ACHN (cell line): ENCODE results near the gene SALL4.
"Not testable (repeated sequence)": the region's sequence is repeated elsewhere in the genome, so short reads cannot be mapped to it uniquely, and the experiment has no call there.

Experiments
- DNase-seq: peaks from one replicate; pipeline ENCODE4 v3.0.0-alpha.2; 2015
- in situ Hi-C: cut with HindIII; loops from 2 replicates; pipeline ENCODE4 v1.10.0; 2017; ENCODE audit warnings: low sequenced_read_pairs, low pct_ligation_motif_present, low pct_unique_long_range_greater_than_20kb

The SALL4 gene

GRCh38 chr20:51749674-51750036, 52.7 kb downstream of the SALL4 start:
- in situ Hi-C loops = no loop called here
- peak; percentile 62 for DNase-seq

GRCh38 chr20:51747182-51747911, 55.0 kb downstream of the SALL4 start:
- DNase-seq = no peak
- in situ Hi-C loops = no loop called here

- in situ Hi-C loops = no loop called here
- DNase-seq = no peak
Measured at GRCh38 chr20:51745804-51746203, 56.5 kb downstream of the SALL4 start.

- in situ Hi-C loops = no loop called here
- no peak for DNase-seq
Measured at GRCh38 chr20:51740838-51741237, 61.5 kb downstream of the SALL4 start.

GRCh38 chr20:51740308-51740707, 62.0 kb downstream of the SALL4 start:
- DNase-seq, in situ Hi-C loops: not testable (repeated sequence)

DNA sequence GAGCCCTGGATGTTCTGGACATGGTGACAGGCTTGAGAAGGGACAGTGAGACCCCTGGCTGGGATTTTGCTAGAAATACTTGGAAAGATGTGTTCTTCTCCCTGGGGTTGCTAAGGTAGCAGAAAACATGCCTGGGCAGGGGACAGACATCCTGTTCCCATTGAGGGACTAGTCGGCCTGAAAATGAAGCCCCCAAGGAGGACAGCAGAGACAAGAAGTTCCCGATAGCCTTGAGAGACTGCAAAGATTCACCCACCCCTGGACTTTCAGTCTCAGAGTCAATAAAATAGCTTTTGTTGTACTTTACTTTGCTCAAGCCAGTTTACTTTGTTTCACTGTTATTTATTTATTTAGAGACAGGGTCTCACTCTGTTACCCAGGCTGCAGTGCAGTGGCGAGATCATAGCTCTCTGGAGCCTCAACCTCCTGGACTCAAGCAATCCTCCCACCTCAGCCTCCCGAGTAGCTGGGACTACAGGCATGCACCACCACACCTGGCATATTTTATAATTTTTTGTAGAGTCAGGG, 62.5 kb downstream of the SALL4 start:
- in situ Hi-C loops = no loop called here
- DNase-seq = no peak

DNA sequence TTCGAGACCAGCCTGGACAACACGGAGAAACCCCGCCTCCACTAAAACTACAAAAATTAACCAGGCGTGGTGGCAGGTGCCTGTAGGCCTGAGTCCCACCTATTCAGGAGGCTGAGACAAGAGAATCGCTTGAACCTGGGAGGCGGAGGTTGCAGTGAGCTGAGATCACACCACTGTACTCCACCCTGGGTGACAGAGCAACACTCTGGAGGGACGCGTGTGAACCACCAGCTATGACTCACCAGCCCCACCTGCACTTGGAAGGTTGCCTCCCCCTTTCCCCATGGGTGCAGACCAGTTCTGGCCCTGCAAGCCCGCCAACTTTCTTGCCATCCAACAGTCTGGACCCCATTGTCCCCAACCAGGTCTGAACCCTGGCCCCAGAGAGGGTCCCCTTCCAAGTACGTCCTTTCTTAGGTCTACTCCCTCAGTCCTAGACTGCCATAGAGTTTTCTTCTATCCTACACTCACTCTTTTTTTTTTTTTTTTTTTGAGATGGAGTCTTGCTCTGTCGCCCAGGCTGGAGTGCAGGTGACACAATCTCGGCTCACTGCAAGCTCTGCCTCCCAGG, 63.4 kb downstream of the SALL4 start:
- in situ Hi-C loops = no loop called here
- no peak for DNase-seq

DNA sequence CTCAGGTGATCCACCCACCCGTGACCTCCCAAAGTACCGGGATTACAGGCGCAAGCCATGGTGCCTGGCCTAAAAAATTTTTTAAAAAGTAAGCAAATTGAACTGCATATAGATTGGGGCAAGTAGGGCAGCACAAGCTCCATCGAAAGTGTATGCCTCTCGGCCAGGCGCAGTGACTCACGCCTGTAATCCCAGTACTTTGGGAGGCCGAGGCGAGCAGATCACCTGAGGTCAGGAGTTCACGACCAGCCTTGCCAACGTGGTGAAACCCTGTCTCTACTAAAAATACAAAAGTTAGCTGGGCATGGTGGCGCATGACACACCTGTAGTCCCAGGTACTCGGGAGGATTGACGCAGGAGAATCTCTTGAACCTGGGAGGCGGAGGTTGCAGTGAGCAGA, 64.1 kb downstream of the SALL4 start:
- DNase-seq, in situ Hi-C loops: not testable (repeated sequence)

- DNase-seq = no peak
- in situ Hi-C loops = no loop called here
Measured at GRCh38 chr20:51736947-51737346, 65.4 kb downstream of the SALL4 start.

- no peak for DNase-seq
- in situ Hi-C loops = no loop called here
Measured at GRCh38 chr20:51735728-51736600, 66.4 kb downstream of the SALL4 start.

GRCh38 chr20:51734876-51735720, 67.2 kb downstream of the SALL4 start:
- in situ Hi-C loops = no loop called here
- no peak for DNase-seq

DNA sequence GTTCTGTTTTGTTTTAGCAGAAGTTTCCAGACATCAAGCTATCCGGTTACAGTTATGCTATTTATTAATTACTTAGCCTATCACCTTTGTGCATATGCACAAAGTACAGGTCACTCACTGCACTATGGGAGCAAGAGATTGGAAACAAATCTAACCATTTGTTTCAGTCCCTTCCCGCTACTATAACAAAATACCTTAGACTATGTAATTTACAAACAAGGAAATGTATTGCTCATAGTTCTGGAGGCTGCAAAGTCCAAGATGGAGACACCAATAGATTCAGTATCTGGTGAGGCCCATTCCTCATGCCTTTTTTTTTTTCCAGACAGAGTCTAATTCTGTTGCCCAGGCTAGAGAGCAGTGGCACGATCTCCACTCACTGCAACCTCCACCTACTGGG, 69.3 kb downstream of the SALL4 start:
- in situ Hi-C loops = no loop called here

More for the DNA sequence above, 69.3 kb downstream of the SALL4 start:
- DNase-seq = no peak
